Measurements from ENCODE around the gene KPNB1. TPM values are rescaled to one million over a fixed set of nuclear protein-coding genes. Genes with fewer than 3 reads are reported as not detected.

Gene KPNB1
- total RNA-seq, 1 experiment from 2014 or later: 742 TPM

DNA sequence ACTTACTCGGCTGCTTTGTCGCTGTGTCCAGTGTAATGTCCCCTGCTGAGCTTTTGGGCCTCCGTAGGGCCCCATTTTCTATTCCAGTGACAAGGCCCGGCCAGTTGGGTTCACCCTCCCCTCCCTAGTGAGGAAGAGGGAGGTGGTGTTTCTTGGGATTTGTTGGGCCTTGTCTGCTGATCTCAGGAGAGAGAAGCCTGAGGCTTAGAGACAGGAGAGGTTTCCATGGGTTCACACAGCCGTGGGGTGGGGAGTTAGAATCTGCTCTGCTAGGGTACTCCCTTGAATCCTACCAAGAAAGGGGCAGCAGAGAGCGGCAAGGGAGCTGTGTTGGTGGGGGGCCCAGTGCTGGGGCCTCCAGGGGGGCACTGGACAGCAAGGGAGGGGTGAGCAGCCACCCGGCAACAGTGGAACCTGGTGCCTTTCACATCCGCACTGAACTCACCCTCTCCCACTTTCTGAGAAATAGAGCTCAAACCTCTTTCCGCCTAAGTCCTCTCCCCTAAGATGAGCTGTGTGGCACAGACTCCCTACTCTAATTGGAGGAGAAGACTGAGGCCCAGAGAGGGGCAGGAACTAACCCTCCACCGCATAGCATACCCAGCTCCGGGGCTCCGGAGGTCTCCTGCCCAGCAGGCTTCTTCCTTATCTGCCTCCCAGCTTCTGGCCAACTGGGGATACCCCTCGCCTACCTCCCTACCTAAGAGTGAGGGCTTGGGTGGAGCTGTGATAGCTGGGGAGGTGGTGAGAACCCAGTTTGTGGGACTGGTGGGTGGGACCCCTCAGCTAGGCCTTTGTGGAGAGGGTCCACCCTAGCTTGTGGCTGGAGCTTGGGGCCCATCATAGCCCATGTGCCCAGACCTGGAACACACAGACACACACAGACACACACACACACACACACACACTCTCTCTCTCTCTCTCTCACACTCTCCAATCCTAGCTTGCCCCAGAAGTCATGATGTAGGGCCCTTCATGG, 51.0 kb downstream of the KPNB1 start:
- Mint-ChIP-seq H3K36me3 (ENCODE audit: insufficient read depth in 1 of 3, low read depth in 3 of 3) (peaks cover 2 to 37% (median 13%) of the 10 kb centered on the region in 3 experiments; a peak in 6 of 7 replicates), H3K9me3 (no peaks in the 10 kb centered on the region), H3K4me3 (no peak overlapping the region), H3K4me1 (peaks cover 3 to 20% of the 10 kb centered on the region in 2 experiments; a peak in 3 of 4 replicates), H3K27me3 (ENCODE audit: low read depth) (peaks cover 2% of the 10 kb centered on the region; the same call in 1 of the 2 replicates), H3K27ac (0 out of 7 replicates have a peak overlapping the region, but pooled peaks of 1 of the 3 experiments have one; percentile 0)
- Histone ChIP-seq H3K4ac (ENCODE audit: low read depth, low read length) (no peak overlapping the region), H4K8ac (replicated peaks; ENCODE audit: insufficient read length, low read depth, low read length) (no peak overlapping the region), H3K79me1 (ENCODE audit: insufficient read depth, low read depth, low read length, poor library complexity, severe bottlenecking) (no peaks in the 10 kb centered on the region), H3K27ac (ENCODE audit: insufficient read length, low read depth, low read length) (no peak overlapping the region), H3K4me2 (ENCODE audit: insufficient read depth, insufficient read length, low read length) (no peak overlapping the region), H3K23ac (ENCODE audit: insufficient read length, low read depth, low read length) (no peak overlapping the region), H3K14ac (ENCODE audit: insufficient read depth, low read length) (no peak overlapping the region), H2BK5ac (ENCODE audit: insufficient read length, low read length) (no peak overlapping the region), H4K5ac (ENCODE audit: insufficient read length, low read depth, low read length) (no peak overlapping the region), H3K23me2 (ENCODE audit: insufficient read length, low read depth, low read length, poor library complexity, severe bottlenecking) (peaks cover 5% of the 10 kb centered on the region), H3T11ph (ENCODE audit: low read length) (no peak overlapping the region), H3K79me2 (ENCODE audit: insufficient read depth, low read length) (no peaks in the 10 kb centered on the region), H4K91ac (ENCODE audit: insufficient read length, low read depth, low read length) (no peak overlapping the region), H2BK15ac (ENCODE audit: low read depth, low read length) (no peak overlapping the region), H3K9me3 (ENCODE audit: control insufficient read depth, low read depth, low read length) (no peaks in the 10 kb centered on the region), H2BK12ac (ENCODE audit: insufficient read length, low read depth, low read length) (no peak overlapping the region), H3K18ac (ENCODE audit: insufficient read length, low read depth, low read length) (no peak overlapping the region), H3K9ac (ENCODE audit: extremely low read depth, insufficient read length, low read length) (no peak overlapping the region), H2AFZ (ENCODE audit: low read length) (no peak overlapping the region), H3K4me1 (ENCODE audit: insufficient read depth, low read length) (no peaks in the 10 kb centered on the region), H2AK5ac (ENCODE audit: insufficient read length, low read length) (no peak overlapping the region), H2BK120ac (ENCODE audit: low read depth, low read length, poor library complexity, severe bottlenecking) (no peak overlapping the region), H2BK20ac (ENCODE audit: low read depth, low read length, poor library complexity, severe bottlenecking) (no peak overlapping the region), H3K56ac (ENCODE audit: insufficient read length, low read depth, low read length) (no peak overlapping the region), H3K27me3 (ENCODE audit: insufficient read depth, low read length) (no peaks in the 10 kb centered on the region), H4K20me1 (ENCODE audit: control insufficient read depth, insufficient read depth, insufficient read length) (no peaks in the 10 kb centered on the region)
- TF ChIP-seq CTCF (conservative IDR thresholded peaks at IDR 0.05): no peak
- no CpG with 5 or more reads among the region's 13 CpGs for WGBS (ENCODE audit: extremely low coverage, insufficient read length, low lambda C conversion rate)
- no peak for DNase-seq
